ENCODE results near the gene CIRBP.

DNA sequence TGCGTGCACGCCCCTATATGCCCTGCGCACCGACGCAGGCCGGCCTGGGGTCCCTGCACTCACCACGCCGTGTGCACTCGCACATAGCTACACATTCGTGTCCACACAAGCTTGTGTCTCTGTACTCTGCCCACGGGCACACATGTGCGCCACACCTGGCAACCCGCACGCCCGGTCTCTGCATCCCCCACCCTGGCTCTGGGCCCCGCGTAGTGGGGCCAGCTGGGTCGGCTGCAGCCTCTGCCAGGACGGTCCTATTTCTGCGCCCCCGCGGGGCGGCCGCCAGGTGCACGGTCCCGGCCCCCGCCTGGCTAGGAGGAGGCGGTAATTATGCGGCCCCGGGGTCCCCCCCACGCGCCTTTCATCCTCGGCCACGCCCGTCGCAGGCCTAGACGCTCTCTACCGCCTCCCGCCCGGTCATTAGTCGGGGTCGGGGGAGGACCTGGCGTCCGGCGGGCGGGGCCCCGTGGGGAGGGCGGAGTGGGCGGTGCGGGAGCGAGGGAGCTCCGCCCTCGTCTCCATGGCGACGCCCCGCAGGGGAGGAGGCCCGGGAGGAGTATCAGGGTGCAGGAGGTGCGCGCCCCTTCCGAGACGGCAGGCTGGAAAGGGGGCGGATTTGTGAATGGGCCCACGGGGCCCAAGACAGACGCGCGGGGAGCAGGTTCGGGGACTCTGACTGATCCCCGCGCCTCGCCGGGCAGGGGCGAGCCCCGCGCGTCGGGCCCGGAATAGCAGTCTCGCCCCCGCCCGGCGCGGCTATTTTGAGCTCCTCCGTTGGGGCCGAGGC lies 2.8 kb upstream of the CIRBP start:
- no peak for TF ChIP-seq GATA2 (IDR thresholded peaks at IDR 0.05; ENCODE audit: low read depth, low read length)
- no peak for TF ChIP-seq GATA3 (IDR thresholded peaks at IDR 0.05; ENCODE audit: low read depth, low read length)

Data from SH-SY5Y (cell line).